Transverse colon (tissue), 4 donors: ENCODE results near the gene EDARADD. TPM values are rescaled to one million over a fixed set of nuclear protein-coding genes. Genes with fewer than 3 reads are reported as not detected.

ENCODE experiments used
- DNase-seq: peaks from one replicate; pipeline ENCODE4 v3.0.0-alpha.2; 2019
- H3K27ac ChIP-seq, 4 donors: fragments of 200-600 bp; sonication (generic); 2 replicates each; pipeline ENCODE4 v1.5.1; 2016 to 2018; ENCODE audit warnings: inconsistent platforms in 4 of 4
- H3K27me3 ChIP-seq: fragments of 200-600 bp; sonication (generic); 2 replicates; pipeline ENCODE4 v1.5.1; 2017; ENCODE audit warnings: inconsistent platforms
- H3K36me3 ChIP-seq, 4 donors: fragments of 200-600 bp; sonication (generic); 2 replicates each; pipeline ENCODE4 v1.5.1; 2017 to 2019; ENCODE audit warnings: inconsistent platforms in 4 of 4
- H3K4me1 ChIP-seq, 4 donors: fragments of 200-600 bp; sonication (generic); 2 replicates each; pipeline ENCODE4 v1.5.1; 2017 to 2020; ENCODE audit warnings: inconsistent platforms in 4 of 4
- H3K4me3 ChIP-seq, 4 donors: fragments of 200-600 bp; sonication (generic); 1 replicate in 1 of 4; 2 replicates in 3 of 4; pipeline versions ENCODE4 v1.5.1 to v1.6.1; 2017 to 2019; ENCODE audit warnings: inconsistent platforms in 4 of 4
- H3K9me3 ChIP-seq, 2 donors: fragments of 200-600 bp; sonication (generic); 2 replicates each; pipeline ENCODE4 v1.5.1; 2017 to 2019; ENCODE audit warnings: inconsistent platforms in 2 of 2
- EP300 ChIP-seq: sonication (generic); formaldehyde crosslinking; IDR thresholded peaks from one replicate; pipeline ENCODE4 v1.6.1; 2017; ENCODE audit warnings: antibody characterized with exemption, low read depth
- POLR2A ChIP-seq: fragments of 450-650 bp; IDR thresholded peaks from one replicate; pipeline ENCODE4 v1.6.1; 2016; ENCODE audit warnings: antibody characterized with exemption, mild to moderate bottlenecking, moderate library complexity
- POLR2AphosphoS5 ChIP-seq, 3 donors: sonication (generic); formaldehyde crosslinking; IDR thresholded peaks; one replicate each; pipeline ENCODE4 v1.6.1; 2016; ENCODE audit warnings: antibody characterized with exemption in 3 of 3
- WGBS, 2 donors: methylation state at CpG; one replicate each; pipeline ENCODE4 v1.1.5; 2018; ENCODE audit warnings: low coverage in 1 of 2; 5-methylcytosine and 5-hydroxymethylcytosine counted together
- in situ Hi-C, 4 donors: fragments of 200-750 bp; cut with MboI; loops; one replicate each; pipeline versions ENCODE4 v1.15.0 to v1.15.1; 2017; ENCODE audit warnings: low sequenced_read_pairs in 3 of 4, low pct_ligation_motif_present in 1 of 4, low pct_unique_long_range_greater_than_20kb in 1 of 4
- intact Hi-C: fragments of 100-400 bp; cut with DNase I; formaldehyde crosslinking; loops from one replicate; pipeline ENCODE4 v1.15.1; 2023; ENCODE audit warnings: low total_unique reads
- total RNA-seq, 4 donors: library from RNA; depleted of rRNA; stranded (reverse); fragments of >200 nt; gene quantifications; one replicate each; pipeline ENCODE4 v1.1.0, GENCODE V29; 2016
- TF ChIP-seq, protein P1 (sequence below), 5 experiments: fragments of 200-600 bp in 3 of 5; fragments of 450-650 bp in 2 of 5; sonication (generic) in 3 of 5; IDR thresholded peaks; 1 replicate in 2 of 5; 2 replicates in 3 of 5; pipeline ENCODE4 v1.5.1; 2016 to 2017; ENCODE audit warnings: antibody characterized with exemption in 5 of 5, inconsistent platforms in 3 of 5, mild to moderate bottlenecking in 2 of 5, moderate library complexity in 1 of 5

The EDARADD gene
- total RNA-seq, 4 donors from 2014 or later = 0.27 to 0.79 TPM; not detected in 2

DNA sequence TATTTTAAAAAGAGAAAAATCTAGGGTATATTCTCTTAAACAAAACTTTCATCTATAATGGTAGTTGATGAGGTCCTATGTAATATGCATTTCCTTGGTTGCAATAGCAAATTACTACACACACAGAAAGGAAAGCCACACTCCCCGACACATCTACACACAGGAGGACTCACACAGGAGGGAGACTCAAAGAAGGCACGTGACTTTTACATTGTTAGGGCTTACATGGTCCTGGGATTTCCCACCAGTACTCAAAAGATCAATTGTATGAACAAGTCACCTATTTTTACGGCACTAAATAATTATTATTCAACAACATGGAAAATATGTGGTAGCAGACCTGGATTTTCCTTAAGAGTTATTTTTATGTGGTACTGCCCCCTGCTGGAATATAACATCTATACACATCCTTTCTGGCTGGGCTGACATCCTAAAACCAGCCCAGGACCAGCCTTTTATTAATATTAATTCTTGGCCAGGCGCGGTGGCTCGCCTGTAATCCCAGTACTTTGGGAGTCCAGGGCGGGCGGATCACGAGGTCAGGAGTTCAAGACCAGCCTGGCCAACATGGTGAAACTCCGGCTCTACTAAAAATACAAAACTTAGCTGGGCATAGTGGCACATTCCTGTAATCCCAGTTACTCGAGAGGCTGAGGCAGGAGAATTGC, 95.8 kb downstream of the EDARADD start:
- in situ Hi-C loops = loop anchor here (5.0 to 10.0 kb wide), 3 partner anchors 375 to 388 kb away; no protein-coding TSS in a partner anchor
- no peak for DNase-seq
- Histone ChIP-seq H3K9me3 (no peaks in the 10 kb centered on the region), H3K4me1 (no peaks in the 10 kb centered on the region), H3K4me3 (no peak overlapping the region), H3K36me3 (no peaks in the 10 kb centered on the region), H3K27me3 (no peaks in the 10 kb centered on the region), H3K27ac (no peak overlapping the region)
- intact Hi-C loops = loop anchor here (2.0 kb wide), 1 partner anchor 383 kb away; no protein-coding TSS in a partner anchor
- TF ChIP-seq, protein P1, sequence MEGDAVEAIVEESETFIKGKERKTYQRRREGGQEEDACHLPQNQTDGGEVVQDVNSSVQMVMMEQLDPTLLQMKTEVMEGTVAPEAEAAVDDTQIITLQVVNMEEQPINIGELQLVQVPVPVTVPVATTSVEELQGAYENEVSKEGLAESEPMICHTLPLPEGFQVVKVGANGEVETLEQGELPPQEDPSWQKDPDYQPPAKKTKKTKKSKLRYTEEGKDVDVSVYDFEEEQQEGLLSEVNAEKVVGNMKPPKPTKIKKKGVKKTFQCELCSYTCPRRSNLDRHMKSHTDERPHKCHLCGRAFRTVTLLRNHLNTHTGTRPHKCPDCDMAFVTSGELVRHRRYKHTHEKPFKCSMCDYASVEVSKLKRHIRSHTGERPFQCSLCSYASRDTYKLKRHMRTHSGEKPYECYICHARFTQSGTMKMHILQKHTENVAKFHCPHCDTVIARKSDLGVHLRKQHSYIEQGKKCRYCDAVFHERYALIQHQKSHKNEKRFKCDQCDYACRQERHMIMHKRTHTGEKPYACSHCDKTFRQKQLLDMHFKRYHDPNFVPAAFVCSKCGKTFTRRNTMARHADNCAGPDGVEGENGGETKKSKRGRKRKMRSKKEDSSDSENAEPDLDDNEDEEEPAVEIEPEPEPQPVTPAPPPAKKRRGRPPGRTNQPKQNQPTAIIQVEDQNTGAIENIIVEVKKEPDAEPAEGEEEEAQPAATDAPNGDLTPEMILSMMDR (IDR thresholded peaks at IDR 0.05) = peak; percentile 58 to 70 (median 62)
- no peak for TF ChIP-seq POLR2AphosphoS5 (IDR thresholded peaks at IDR 0.05)
- 17 to 29% methylated on average over 2 to 11 of the region's 11 CpGs for WGBS, 2 donors

DNA sequence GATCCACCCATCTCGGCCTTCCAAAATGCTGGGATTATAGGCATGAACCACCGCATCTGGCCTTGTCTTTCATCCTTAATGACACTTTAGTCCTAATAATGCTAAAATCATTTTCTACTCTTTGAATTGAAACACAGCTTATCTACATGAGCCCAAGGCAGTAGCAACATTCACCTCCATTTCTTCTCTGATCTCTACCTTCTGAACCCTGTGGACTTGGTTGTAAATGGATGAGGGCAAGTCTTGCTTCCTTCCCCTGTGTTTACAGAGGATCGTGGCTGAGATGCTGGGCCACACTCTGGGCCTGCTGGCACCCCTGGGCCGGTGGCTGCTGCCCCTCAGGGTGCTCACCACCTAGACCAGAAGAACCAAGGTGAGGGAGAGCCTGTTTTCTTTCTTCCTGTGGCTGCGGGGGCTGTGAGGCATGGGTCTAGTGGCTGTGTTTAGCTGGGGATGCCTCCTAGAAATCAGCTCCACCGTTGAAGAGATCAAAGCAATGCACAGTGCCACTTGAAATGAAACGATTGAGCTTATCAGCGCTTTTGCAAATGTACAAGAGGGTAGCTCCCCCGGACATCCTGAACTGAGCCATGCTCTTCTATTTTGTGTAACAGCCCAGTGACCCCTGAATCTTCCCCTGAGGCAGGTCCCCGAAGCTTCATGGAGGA, 97.5 kb downstream of the EDARADD start:
- no peaks in the 10 kb centered on the region for H3K27me3 ChIP-seq
- no peaks in the 10 kb centered on the region for H3K4me1 ChIP-seq
- intact Hi-C loops = no loop called here
- no peak overlapping the region for H3K4me3 ChIP-seq
- WGBS, 2 donors = 69 to 73% methylated on average over 3 to 10 of the region's 10 CpGs
- TF ChIP-seq, protein P1 (IDR thresholded peaks at IDR 0.05) = no peak
- TF ChIP-seq POLR2A = no peak
- no peak for TF ChIP-seq POLR2AphosphoS5 (IDR thresholded peaks at IDR 0.05)
- no peak for TF ChIP-seq EP300
- H3K9me3 ChIP-seq = no peaks in the 10 kb centered on the region
- H3K36me3 ChIP-seq = no peaks in the 10 kb centered on the region
- no peak overlapping the region for H3K27ac ChIP-seq
- no peak for DNase-seq
- in situ Hi-C loops = loop anchor here in 3 of 4 donors (5.0 to 10.0 kb wide), 3 partner anchors 377 to 389 kb away; no protein-coding TSS in a partner anchor

DNA sequence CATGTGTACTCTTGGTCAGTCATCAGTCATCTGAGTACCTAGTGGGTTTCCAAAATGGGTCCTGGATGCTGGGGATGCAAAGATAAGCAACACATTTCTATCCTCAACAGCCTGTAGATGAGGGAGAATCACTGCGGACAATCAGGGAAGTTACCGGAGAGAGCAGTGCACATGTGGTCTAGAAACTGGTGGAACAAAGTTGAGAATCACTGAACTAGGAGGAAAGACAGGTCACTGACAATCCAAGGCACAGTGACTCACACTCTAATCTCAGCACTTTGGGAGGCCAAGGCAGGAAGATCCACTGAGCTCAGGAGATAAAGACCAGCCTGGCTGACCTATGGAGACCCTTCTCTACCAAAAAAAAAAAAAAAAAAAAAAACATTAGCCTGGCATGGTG, 98.3 kb downstream of the EDARADD start:
- Histone ChIP-seq H3K4me3 (no peak overlapping the region), H3K4me1 (no peaks in the 10 kb centered on the region), H3K27ac (no peak overlapping the region), H3K9me3 (no peaks in the 10 kb centered on the region), H3K27me3 (no peaks in the 10 kb centered on the region), H3K36me3 (no peaks in the 10 kb centered on the region)
- in situ Hi-C loops (loop anchor here in 3 of 4 donors (5.0 to 10.0 kb wide), 3 partner anchors 378 to 390 kb away; no protein-coding TSS in a partner anchor), intact Hi-C loops (no loop called here)
- no peak for TF ChIP-seq POLR2AphosphoS5 (IDR thresholded peaks at IDR 0.05)
- no peak for TF ChIP-seq POLR2A
- TF ChIP-seq, protein P1 (IDR thresholded peaks at IDR 0.05) = no peak
- no peak for TF ChIP-seq EP300
- no peak for DNase-seq
- WGBS, 2 donors = 98% methylated on average over 2 of the region's 2 CpGs; no CpG with 5 or more reads in 1 of the 2 donors

DNA sequence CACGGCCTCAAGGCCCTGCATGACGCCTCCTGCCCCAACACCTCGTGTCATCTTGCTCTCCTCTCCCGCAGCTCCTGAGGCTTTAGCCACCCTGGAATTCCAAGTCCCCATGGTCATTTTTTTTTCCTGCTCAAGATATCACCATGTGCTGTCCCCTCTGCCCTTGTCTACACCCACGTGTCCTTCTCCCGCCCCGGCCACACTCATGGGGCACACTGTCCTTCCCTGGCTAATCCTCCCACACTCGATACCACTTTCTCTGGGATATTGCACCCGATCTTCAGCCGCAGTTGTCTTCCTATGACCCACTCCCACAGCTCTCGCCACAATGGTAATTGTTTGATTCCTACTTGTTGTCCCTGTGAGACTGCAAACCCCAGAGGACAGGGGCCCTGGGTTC, 100.0 kb downstream of the EDARADD start:
- H3K27ac ChIP-seq = no peak overlapping the region
- 94% methylated on average over 5 to 11 of the region's 11 CpGs for WGBS, 2 donors
- H3K4me3 ChIP-seq = no peak overlapping the region
- H3K36me3 ChIP-seq = no peaks in the 10 kb centered on the region
- H3K4me1 ChIP-seq = no peaks in the 10 kb centered on the region
- no peak for DNase-seq
- intact Hi-C loops = no loop called here
- no peak for TF ChIP-seq EP300
- no peak for TF ChIP-seq POLR2AphosphoS5 (IDR thresholded peaks at IDR 0.05)
- TF ChIP-seq, protein P1 (IDR thresholded peaks at IDR 0.05) = no peak
- no peak for TF ChIP-seq POLR2A
- H3K9me3 ChIP-seq = no peaks in the 10 kb centered on the region
- H3K27me3 ChIP-seq = no peaks in the 10 kb centered on the region
- in situ Hi-C loops = loop anchor here in 3 of 4 donors (5.0 to 10.0 kb wide), 3 partner anchors 379 to 392 kb away; no protein-coding TSS in a partner anchor
